DMS79 (cell line): ENCODE results near the gene CAMTA1.

Experiments used
- DNase-seq: peaks from one replicate; lab custom pipeline; 2025; lab: John Stamatoyannopoulos, UW

The CAMTA1 gene

DNA sequence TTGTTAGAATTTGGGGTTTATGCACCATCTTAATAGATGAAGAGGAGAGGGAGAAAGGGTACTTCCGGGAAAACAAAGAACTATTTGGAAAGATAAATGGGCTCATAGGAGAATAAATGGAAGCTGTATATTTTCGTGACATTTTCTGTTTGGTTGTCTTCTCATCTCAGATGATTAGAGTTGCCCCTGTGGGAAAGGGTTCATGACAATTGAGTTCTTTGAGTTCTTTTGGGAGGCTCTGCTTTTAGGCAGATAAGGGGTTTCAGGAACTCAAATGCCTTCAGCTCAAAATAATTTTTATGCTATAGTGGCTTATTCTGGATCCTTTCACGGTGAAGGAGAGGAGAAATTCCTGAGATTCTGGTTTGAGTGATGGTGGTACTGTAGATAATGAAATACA, 63.6 kb downstream of the CAMTA1 start:
- DNase-seq = no peak

- DNase-seq = no peak
Measured at GRCh38 chr1:6850537-6850936, 65.3 kb downstream of the CAMTA1 start.

- DNase-seq = no peak
Measured at GRCh38 chr1:6852136-6852890, 67.1 kb downstream of the CAMTA1 start.

DNA sequence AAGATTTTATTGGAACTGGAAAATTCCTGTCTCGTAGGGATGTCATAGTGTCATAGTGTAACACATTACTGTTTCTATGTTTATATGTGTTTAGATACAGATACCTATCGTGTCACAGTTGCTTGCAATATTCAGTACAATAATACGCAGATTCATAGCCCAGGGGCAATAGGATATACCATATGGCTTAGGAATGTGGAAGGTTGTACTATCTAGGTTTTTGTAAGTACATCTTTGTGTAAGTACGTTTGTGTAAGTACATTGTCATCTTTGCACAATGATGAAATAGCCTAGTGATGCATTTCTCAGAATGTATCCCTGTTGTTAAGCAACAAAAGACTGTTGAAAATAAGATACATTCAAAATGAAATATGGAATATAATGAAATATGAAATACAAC, 68.9 kb downstream of the CAMTA1 start:
- no peak for DNase-seq

GRCh38 chr1:6857831-6858230, 72.6 kb downstream of the CAMTA1 start:
- DNase-seq = no peak

DNA sequence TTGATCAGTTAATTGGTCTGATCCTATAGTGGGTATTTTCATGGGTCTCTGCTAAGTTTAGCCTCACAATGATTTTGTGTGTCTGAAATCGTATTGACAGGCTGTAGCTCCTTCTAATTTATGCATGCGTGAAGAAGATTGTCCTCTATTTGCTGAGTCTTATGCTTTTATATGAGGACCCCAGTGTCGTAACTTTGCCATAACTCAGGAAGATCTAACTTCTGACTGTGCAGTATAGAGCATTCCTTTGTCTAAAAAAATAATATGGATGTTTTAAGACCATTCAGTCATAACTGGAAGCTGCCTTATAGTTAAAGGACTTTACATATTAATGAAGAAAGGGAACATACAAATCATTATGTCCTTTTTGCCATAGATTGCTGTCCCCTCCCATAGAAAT, 73.3 kb downstream of the CAMTA1 start:
- DNase-seq = no peak

DNA sequence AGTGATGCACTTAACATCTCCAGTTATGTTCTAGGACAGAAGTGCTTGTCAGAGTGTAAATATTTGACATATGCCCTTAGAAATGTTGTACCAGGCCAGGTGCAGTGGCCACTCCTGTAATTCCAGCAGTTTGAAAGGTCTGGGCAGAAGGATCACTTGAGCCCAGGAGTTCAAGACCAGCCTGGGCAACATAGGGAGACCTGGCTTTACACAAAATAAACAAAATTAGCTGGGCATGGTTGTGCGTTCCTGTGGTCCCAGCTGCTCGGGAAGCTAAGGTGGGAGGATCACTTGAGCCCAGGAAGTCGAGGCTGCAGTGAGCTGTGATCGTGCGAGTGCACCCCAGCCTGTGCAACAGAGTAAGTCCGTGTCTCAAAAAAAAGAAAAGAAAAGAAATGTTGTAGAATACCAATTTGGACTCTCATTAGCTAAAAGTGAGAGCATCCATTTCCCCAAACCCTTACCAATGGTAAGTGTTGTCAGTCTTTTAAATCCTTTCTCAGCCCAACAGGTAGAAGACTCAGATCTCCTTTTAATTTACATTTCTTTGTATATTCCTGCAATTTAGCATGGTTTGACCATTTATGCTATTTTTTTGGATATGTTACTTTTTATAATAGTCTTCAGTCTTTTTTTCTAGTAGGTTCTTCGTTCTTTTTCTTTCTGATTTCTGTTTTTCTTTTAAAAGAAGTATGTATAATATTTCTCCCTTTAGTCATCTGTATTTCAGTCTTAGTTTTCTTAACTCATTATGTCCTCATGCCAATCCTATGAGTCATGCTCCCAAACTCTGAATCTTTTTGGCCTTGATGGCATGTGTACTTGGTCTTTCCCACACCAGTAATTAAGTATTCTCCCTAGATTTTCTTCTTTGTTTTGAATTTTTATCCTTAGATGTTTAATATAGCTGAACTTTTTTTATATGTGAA, 74.4 kb downstream of the CAMTA1 start:
- no peak for DNase-seq

- DNase-seq = no peak
Measured at GRCh38 chr1:6860401-6860800, 75.1 kb downstream of the CAMTA1 start.

DNA sequence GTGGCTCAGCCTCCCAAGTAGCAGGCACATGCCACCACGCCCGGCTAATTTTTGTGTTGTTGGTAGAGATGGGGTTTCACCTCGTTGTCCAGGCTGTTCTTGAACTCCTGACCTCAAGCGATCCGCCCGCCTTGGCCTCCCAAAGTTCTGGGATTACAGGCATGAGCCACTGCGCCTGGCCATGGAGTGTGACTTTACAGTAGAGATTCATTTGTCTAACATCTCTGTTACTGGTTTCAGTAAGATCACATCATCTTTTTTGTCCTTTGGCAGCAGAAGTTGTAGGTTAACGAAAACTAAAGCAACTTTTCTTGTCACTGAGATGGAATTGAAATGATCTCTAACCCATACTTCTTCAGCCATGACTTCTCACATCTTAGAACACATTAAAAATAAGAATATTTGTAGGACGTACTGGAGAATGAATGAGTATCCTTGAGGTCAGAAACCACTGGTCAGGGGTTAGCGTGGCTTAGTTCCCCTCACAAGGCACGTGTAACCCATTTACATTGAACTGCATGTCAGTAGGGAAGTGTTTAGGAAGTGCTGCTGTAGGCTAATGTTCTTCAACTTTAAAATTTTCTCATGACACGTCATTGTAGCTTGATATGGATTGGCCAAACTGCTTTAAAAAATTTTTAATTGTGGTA, 75.9 kb downstream of the CAMTA1 start:
- DNase-seq = no peak

DNA sequence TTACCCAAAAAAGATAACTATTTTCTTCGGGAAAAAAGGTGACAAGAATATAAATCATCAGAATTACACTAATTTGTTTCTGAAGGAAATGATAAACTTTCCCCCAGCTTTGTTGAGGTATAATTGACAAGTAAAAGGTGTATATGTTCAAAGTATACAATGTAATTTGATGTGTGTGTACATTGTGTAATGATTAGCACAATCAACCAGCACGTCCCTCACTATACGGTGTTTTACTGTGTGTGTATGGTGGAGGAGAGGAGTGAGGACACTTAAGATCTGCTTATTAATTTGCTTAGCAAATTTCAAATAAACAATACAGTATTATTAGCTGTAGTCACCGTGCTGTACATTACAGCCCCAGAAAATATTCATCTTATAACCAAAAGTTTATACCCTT, 77.7 kb downstream of the CAMTA1 start:
- DNase-seq = no peak

DNA sequence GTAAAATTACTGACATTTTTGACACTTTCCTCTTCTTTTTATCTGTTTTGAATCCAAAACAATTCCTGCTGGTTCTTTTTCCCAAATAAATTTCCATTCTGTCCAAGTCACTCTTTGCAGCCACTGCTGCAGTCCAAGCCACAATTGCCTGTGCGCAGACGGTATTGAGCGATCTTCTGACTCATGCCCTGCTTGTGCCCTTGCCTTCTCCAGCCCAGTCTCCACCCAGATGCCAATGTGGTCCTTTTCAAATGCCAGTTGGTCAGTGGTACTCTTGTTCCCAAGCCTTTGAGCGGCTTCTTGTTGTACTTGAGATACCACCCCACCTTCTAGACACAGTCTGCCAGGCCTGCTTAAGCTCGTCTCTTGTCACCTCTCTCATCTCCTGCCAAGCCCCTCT, 78.9 kb downstream of the CAMTA1 start:
- DNase-seq = no peak

DNA sequence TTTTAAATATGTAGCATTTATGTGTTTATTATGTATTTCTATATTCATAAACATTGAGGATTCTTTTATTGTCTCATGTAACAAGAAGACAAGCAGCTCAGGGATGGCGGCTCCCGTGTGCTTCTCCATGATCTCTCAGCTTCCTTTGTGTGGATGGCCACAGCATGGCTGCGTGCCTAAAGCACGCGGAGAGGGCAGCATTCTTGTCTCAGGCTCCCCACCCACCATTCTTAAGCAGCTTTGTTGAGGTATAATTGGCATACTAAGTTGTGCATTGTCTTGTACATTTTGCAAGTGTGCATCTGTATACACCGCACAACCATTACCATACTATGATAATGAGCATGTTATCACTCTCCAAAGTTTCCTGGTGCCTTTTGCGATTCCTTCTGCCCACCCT, 81.6 kb downstream of the CAMTA1 start:
- no peak for DNase-seq

- no peak for DNase-seq
Measured at GRCh38 chr1:6867321-6867720, 82.1 kb downstream of the CAMTA1 start.

DNA sequence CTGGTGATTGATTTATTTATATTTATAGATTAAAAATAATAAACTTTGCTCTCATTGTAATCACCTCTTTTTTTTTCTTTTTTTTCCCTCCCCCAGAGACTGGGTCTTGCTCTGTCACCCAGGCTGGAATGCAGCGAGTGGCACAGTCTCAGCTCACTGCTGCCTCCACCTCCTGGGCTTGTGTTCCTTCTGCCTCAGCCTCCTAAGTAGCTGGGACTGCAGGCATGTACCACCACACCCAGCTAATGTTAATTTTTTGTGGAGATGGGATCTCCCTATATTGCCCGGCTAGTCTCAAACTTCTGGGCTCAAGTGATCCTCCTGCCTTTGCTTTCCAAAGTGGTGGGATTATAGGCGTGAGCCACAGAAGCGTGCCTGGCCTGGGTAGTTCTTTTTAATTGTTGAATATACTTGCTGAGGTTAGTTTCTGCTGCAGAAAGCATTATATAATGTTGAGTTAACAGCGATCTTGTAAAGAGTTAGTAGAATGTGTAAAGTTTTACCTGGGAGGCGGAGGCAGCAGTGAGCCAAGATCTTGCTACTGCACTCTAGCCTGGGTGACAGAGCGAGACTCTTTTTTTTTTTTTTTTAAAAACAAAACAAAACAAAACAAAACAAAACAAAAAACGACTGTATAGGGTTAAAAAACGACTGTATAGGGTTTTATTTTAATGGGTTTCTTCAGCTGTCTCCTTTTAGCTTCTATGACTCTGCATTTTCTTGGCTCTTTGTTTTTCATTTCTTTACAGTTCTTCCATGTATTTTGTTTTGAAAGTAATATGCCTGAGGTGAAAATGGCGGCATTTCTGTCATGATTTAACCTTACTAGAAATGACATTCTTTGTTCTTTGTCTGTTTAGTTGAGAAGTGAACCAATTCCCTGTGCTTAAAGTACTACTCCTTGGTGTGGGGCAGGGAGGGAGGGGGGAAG, 82.7 kb downstream of the CAMTA1 start:
- DNase-seq = no peak

DNA sequence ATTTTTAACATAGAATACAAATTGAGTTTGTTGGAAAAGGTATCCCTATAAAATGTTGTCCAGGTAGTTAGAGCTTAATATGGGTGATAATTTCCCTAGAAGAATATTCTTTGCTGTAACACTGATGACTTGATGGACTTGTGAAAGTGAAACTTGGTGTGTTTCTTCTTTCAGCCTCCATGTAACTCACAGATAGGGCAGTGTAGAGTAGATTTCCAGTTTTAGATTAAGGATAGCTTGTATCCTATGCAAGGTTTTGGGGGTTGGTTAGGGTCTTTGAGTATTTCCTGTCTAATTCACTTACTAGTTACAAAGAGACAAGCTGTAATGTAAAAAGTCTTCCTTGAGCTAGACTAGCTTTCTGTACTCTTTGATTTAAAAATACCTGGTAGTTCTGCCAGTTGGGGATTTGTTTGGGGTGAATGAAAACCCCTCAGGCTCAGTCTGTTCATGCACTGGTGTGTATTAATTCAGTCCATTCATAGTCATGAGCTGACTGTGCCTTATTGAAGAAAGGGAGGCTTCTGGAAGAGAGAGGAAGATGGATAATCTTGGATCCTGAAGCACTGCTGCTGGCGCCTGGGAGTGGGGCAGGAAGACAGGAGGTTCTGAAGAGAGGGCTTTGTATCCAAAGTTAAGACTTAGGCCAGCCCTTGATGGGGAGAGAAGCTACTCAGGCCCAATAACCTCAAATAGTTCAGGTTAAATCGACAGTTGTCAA, 83.6 kb downstream of the CAMTA1 start:
- no peak for DNase-seq

DNA sequence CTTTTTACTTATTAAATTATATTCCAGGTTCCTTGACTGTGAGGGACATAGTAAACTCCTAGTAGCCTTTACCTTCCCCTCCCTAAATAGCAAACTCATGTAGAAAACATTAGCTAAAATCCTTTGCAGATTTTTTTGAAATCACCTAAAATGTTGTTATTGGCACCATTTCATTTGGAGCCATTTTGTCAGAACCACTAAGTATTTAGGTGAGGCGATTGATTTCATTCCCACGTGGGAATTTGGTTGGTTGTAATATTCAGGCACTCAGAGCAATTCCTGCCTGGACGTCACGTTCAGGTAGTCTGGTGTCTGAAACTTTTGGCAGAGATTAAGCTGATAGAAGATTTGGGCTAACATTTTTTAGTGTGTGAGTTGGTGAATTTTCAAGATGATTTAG, 84.3 kb downstream of the CAMTA1 start:
- DNase-seq = no peak

GRCh38 chr1:6870086-6870485, 84.8 kb downstream of the CAMTA1 start:
- no peak for DNase-seq

DNA sequence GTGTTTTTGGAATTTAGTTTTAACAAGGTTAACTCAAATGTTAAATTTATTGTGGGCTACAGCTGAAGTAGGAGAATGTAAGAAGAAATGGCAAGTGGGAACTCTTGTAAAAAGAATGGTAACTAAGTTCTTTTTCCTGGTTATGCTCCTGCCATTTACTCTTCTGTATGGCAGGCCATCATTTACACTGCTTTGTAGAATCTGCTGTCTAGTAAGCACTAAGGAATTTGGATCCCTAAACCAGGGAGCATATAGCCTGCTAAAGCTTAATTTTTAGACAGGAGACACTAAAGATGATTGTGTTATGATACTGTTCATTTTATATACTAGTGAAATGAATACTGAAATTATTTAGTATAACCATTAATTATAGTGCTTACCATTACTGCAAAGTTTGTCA, 85.3 kb downstream of the CAMTA1 start:
- DNase-seq = no peak

GRCh38 chr1:6871300-6871972, 86.2 kb downstream of the CAMTA1 start:
- DNase-seq = no peak

GRCh38 chr1:6872573-6873261, 87.5 kb downstream of the CAMTA1 start:
- DNase-seq = no peak
